GF-D8 (cell line): ENCODE data around the gene ZNF732.

Experiments
- DNase-seq: peaks from one replicate; lab custom pipeline; 2025; lab: John Stamatoyannopoulos, UW

Gene ZNF732

GRCh38 chr4:253936-254756, 51.1 kb downstream of the ZNF732 start:
- DNase-seq: no peak

- DNase-seq: no peak
Measured at GRCh38 chr4:252065-252601, 53.1 kb downstream of the ZNF732 start.

DNA sequence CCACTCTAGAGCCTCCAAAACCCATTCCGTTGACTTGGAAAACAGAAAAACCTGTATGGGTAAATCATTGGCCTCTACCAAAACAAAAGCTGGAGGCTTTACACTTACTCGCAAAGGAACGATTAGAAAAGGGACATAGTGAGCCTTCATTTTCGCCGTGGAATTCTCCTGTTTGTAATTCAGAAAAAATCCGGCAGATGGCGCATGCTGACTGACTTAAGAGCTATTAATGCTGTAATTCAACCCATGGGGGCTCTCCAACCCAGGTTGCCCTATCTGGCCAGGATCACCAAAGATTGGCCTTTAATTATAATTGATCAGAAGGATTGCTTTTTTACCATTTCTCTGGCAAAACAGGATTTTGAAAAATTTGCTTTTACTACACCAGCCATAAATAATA, 60.8 kb downstream of the ZNF732 start:
- DNase-seq: peak; percentile 5

DNA sequence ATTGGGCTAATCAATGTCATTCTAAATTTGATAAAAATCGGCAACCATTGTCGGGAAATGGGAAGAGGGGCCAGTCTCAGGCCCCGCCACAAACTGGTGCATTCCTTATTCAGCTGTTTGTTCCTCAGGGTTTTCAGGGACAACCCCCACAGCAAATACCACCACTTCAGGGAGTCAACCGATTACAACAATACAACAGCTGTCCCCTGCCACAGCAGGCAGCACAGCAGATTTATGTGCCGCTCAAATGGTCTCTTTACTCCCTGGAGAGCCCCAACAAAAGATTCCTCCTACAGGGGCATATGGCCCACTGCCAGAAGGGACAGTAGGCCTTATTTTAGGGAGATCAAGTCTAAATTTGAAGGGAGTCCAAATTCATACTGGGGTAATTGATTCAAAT, 61.8 kb downstream of the ZNF732 start:
- DNase-seq: no peak

DNA sequence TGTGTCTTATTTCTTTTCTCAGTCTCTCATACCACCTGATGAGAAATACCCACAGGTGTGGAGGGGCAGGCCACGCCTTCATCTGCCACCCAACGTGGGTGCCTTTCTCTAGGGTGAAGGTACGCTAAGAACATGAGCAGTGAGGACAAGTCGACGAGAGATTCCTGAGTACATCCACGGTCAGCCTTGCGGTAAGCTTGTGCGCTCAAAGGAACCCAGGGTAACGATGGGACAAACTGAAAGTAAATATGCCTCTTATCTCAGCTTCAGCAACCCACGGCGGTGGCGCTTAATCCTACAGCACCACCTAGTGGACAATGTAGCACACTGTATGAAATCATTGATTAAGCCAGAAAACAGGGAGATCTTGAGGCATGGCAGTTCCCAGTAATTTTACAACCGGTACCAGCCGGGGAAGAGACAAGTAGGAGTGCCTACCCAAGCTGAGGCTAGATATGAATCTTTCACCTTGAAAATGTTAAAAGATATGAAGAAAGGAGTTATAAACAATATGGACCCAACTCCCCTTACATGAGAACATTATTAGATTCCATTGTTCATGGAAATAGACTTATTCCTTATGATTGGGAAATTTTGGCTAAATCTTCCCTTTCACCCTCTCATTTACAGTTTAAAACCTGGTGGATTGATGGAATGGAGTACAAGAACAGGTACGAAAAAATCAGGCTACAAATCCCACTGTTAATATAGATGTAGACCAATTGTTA, 63.0 kb downstream of the ZNF732 start:
- DNase-seq: peak; percentile 64

- peak; percentile 73 for DNase-seq
Measured at GRCh38 chr4:241411-241810, 63.9 kb downstream of the ZNF732 start.

GRCh38 chr4:236028-236427, 69.2 kb downstream of the ZNF732 start:
- no peak for DNase-seq

DNA sequence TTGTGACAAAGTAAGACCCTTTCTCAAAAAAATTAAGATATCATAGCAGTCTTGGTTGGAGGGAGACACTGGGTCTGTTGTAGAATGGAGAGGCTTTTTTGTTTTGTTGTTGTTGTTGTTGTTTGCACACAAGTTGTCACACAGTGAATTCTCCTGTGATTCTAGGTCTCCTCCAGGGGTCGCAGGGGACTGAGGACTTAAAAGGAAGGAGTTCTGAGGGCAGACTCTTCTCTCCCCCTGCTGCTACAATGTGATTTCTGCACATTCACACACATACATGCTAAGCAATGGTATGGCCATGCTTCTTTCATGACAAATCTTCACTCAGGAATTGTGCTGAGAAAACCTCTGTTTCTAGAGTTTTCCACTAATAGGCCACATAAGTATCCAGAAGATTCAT, 71.1 kb downstream of the ZNF732 start:
- no peak for DNase-seq

- no peak for DNase-seq
Measured at GRCh38 chr4:223913-224497, 81.3 kb downstream of the ZNF732 start.
